HL-60/S4 treated with phorbol 12-myristate 13-acetate at 8.2 ng/mL for 4 days and 3 days (cell line): Measurements from ENCODE around the gene SYT7.

ENCODE experiments used
- in situ Hi-C: fragments of 300-500 bp; cut with MboI; formaldehyde crosslinking; loops from 2 replicates; pipeline ENCODE4 v1.15.0; 2022; ENCODE audit warnings: low sequenced_read_pairs

SYT7 gene

DNA sequence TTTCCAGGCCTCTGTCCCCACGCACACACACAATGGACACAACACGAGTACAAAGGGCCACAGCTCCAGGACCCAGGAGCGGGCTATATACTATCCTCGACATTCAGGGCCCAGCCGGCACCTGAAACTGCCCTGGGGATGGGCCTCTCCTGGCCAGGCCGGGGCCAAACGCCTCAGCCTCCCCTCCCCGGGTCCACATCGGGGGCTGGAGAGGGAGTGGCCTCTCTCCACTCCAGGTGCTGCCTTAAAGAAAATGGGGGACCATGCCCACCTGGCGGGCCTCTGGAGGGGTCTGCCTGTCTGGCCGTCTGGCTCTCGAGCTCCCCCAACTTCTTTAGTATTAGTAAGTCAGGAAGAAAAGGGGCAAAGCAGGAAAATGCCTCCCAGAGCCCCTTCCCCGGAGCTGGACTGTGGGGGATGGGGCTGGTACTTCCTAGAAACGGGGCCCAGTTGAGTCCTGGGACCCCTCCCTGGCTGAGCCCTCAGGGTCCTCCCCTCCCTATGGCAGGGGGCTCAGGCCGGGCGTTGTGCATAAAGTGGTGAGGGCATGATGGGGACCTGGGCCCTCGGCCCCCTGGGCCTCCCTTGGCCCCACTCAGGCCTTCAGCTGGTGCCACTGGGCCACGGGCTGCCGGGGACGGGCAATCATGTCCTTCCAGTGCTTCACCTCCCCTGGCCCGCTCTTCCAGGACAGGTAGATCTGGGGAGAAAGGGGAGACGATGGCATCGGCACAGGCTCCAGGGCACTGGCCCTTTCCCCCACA is 62.7 kb downstream of the SYT7 start:
- in situ Hi-C loops: no loop called here

DNA sequence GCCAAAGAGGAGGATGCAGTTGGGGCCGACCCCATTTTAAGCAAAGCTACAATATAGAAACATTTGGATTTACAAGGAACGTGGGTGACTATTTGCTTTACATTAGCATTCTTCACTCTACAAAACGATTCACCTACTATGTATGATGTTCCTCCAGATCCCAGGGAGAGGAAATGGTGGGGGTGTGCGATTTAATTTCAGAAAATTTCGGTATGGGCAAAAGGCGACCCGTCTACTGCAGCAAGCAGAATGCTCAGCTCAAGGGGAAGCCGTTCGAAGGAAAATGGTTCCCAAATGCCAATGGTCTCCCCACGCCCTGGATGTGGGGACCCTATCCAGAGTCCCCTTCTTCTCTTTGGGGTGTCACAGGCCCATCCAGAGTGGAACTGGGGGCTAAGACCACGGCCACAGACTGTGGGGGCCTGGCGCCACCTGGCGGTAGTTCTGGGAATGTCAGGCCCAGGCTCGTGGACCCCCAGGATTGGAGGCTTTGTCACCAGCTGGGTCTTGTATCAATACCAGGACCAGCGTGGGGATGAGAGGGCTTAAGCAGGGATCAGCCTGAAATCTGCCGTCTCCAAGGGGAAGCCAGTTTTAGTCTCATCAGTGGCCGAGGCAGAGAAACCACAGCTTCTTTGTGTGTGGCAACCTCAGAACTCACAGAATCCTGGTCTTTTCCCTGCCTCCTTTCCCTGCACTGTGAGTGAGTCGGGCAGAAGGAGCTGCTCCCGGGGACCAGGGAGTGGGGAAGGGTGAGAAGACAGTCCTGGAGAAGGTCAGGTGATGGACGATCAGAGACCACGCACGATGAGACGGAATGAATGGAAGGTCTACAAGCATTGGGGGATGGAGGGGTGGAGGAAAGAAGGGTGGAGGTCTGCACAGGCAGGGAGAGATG is 64.0 kb downstream of the SYT7 start:
- in situ Hi-C loops: no loop called here

DNA sequence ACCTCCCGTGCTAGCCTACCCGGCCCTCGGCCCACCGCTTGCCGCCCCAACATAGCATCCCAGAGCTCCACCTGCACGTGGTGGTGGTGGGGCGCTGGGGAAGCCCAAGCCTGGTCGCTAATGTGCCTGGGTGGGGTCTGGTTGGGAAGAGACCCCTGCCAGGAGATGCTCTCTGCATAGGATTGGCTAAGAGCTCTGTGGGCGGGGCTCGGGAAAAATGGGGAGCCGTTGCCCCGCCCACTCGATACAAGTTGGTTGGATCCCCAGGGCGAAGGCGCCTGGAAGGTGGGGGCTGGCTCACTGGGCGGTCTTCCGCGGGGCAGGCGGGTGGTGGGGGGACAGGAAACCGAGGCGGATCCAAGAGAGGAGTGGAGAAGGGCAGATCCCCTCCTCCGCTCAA is 64.7 kb downstream of the SYT7 start:
- in situ Hi-C loops: no loop called here

DNA sequence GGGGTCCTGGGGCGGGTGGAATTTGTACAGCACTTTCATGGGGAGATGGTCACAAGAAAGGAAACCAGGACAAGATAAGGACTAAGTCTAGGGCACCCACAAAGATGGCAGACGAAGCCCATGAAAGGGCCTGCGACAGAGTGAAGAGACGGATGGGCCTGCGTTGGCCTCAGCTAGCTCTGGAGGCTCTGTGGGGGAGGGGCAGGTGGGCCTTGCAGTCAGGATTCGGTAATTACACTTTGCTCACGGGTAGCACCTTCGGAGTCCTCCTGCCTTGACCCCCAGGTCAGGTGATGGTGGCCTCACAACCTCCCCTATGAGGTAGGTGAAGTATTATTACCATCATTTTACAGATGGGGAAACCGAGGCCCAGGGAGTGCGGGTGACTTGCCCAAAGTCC is 65.2 kb downstream of the SYT7 start:
- in situ Hi-C loops: no loop called here

DNA sequence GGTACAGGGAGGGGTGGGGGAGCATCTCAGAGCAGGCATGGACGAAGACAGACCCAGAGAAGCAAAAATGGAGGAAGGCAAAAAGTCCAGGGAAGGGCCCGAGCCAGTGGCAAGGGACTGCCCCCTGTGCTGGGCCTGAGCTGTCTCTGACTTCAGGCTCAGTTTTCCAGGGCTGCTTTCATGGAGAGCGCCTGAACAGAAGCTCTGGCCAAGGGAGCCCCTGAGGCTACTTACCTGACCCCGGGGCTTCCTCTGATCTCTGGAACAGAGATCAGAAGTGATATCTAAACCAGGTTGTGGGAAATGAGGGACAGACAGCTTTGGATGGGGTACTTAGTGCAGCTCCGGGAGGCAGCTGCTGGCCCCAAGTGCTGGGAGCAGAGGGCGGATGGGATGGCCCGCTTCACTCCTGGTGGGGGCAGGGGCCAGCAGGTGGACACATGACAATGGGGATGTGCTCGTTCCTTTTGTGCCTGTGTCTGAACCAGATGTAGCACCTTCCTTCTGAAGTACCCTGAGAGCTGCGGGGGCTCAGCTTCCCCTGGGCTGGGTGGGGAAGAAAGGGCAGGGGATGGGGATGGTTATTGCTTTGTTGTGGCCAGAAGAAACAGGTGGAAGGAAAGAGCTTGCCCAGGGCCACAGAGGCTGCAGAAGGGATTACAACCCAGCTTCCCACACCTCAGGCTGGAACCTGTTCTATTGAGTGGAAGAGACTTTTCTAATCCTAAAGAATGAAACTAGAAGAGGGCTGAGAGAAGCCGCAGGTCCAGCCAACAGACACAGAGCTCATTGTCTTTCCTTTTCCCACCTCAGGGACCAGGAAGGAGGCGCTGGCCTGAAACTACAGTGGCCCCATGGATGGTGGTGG is 66.6 kb downstream of the SYT7 start:
- in situ Hi-C loops: no loop called here

DNA sequence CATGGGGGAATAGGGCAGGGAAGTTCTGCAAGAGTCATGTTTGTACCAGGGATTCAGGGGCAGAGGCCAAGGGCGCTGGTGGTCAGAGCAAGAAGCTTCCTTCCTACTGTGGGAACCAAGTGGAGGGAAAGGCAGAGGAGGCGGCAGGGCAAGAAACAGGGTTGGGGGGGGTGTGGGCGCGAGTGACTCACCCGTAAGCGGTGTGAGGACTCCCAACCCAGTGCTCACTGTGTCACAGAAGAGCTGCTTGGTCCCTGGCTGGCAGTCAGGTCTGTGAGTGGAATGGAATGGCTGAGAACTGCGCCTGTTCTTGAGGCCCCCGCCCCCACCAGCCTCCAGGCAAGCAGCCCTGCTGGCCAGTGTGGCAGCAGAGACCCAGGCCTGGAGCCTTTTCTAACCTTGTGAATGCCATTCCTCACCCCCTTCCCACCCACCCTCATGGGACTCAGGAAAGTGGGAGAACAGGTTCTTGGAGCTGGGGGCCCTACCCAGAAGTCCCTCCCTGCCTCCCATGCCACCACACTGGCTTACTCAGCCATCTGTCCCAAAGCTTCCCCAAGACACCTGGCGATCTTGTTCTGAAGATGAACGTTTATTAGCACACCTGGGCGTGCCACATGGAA is 67.6 kb downstream of the SYT7 start:
- in situ Hi-C loops: no loop called here

DNA sequence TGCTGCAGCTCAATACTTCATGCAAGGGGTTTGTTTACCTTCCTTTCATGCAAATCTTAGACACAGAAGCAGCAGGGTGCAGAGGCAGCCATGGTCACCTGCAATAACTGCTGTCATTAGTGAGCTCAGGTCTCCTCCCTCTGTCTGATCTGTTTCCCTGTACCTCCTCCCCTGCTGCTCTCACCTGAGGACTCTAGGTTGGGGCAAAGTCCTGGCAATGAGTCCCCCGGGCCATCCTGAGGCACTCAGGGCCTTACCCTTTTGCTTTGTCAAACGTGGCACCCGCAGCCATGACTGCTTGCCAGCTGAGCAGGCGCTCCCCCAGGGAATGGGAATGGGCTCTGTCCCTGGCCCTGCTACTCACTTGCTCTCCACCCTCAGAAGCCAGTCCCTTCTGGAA is 68.4 kb downstream of the SYT7 start:
- in situ Hi-C loops: no loop called here

DNA sequence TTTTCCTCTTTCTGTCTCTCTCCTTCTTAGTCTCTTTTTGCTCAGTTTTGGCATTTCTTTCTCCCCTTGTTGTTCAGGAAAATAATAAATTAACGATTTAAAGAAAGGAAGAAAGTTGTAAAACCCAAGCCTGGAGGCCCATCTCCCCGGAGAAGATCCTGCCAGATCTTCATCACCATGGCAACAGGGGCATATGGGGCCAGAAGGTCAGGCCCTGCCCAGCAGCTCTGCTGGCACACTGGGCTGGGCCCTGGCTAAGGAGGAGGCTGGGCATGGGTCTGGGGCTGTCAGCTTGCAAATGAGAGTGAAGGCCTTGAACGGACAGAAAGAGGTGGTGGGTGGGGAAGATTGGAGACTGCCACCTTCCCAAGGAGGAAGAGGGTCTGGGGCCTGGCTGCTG is 69.5 kb downstream of the SYT7 start:
- in situ Hi-C loops: no loop called here

DNA sequence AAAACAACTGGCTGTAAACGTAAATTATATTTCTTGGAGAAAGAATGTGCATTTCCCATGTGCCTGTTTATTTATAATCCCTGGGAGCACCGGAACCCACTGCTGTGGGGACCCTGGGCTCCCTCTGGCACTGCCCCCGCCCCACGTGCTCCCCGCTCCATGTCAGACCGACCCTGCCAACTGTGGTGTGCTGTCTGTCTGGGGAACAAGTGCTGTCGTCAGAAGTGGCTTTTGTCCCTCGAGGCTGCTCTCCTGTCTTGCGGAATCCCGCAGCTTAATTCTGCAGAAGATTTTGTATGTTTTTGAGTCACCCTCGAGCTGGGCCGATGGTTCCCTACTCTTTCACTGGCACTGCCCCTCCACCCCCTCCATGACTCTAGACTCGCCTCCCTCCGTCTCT is 69.9 kb downstream of the SYT7 start:
- in situ Hi-C loops: no loop called here

DNA sequence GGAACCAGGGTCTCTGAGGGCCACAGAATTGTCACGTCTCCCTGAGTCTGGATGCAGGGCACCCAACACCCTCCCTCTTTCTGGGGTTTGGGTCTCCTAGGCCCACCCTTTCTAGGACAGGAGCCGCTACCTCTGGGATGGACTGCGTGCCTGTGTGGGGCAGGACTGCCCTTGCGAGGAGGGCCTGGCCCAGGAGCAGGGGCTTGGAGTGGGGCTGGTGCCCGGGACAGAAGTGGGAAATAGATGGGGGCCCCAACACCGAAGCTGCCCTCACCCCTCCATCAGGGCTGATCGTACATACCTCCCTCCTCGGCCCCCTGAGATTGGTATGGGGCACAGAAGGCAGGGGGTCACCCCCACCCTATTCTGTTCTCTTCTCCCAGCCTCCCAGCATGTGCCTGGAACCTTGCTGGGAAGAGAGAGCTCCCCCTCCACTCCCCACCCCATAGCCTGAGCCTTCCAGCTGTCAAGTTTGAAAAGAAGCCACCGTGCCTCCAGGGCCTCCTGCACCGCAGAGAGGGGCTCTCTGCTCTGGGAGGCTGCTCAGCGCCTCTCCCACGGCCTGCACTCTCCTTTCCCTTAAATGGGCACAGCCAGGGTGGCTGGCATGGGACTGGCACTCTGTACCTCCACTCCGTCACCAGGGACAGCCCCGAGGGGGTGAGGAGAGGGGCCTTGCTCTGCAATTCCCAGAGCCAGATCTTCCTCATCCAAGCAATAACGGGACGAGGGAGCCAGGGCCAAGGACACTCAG is 70.5 kb downstream of the SYT7 start:
- in situ Hi-C loops: no loop called here

DNA sequence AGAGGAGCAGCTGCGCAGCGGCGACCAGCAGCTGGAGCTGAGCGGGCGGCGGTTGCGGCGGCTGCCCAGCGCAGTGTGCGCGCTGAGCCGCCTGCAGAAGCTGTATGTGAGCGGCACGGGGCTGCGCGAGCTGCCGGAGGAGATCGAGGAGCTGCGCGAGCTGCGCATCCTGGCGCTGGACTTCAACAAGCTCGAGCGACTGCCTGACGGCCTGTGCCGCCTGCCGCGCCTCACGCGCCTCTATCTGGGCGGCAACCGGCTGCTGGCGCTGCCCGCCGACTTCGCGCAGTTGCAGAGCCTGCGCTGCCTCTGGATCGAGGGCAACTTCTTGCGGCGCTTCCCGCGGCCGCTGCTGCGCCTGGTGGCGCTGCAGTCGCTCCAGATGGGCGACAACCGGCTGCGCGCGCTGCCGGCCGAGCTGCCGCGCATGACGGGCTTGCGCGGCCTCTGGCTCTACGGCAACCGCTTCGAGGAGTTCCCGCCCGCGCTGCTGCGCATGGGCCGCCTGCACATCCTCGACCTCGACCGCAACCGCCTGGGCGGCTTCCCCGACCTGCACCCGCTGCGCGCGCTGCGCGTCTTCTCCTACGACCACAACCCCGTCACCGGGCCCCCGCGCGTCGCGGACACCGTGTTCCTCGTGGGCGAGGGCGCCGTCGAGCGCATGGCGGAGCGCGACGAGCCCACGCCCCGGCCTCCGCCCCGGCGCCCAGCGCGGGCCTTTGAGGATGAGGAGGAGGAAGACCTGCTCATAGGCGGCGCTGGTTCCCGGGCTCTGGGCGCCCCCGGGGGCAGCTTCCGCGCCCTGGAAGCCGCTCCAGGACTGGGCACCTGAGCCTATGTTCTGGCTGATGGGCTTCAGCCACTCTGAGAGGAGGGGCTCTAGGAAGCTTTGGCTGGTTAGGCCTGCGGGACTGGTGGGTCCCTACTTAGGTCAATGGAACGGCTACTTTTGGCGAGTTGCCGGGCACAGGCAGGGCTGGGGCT is 71.5 kb downstream of the SYT7 start:
- in situ Hi-C loops: no loop called here

DNA sequence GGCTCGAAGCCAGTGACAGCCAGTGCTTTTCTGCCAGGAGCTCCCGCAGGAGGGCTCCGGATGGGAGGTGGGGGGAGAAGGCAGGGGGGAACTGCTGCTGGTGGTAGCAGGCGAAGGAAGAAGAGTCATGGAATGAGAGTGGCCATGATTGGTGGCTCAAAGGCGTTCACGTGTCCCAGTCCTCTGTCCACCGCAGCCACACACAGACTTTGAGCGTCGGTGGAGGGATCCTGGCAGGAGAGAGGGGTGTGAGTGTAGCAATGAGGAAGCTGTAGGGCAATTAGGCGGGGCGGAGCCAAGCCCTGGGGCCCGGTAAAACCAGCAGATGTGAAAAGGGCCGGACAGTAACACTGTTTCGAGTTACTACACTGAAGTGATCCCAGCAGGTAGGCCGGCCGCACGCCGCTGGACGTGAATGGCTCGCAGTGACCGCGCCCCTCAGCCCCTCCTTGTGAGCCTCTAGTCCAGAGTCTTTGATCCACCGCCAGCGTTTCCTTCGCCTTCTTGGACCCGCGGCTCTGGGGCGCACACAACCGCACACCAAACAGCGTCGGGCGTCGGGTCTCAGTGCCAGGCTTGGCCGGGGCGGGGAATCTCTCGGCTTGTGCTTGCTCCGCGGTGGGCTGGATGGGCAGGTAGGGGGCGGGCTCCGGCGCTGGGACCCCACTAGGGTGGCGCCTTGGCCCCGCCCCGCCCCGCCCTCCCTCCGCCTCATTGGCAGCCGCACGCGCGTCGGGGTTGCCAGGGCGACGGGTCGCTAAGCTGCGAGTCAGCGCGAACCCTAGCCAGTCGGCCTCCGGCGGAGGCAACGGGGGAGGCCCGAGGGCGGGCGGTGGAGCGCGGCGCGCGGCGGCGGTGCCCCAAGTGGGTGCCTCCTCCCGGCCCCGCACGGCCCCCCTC is 72.7 kb downstream of the SYT7 start, which contains the start of gene LRRC10B:
LRRC10B (plus strand) TSS at position 788 of the 900 bp plus-strand sequence. CDS start 250 bp downstream, outside the sequence.
- in situ Hi-C loops: no loop called here

DNA sequence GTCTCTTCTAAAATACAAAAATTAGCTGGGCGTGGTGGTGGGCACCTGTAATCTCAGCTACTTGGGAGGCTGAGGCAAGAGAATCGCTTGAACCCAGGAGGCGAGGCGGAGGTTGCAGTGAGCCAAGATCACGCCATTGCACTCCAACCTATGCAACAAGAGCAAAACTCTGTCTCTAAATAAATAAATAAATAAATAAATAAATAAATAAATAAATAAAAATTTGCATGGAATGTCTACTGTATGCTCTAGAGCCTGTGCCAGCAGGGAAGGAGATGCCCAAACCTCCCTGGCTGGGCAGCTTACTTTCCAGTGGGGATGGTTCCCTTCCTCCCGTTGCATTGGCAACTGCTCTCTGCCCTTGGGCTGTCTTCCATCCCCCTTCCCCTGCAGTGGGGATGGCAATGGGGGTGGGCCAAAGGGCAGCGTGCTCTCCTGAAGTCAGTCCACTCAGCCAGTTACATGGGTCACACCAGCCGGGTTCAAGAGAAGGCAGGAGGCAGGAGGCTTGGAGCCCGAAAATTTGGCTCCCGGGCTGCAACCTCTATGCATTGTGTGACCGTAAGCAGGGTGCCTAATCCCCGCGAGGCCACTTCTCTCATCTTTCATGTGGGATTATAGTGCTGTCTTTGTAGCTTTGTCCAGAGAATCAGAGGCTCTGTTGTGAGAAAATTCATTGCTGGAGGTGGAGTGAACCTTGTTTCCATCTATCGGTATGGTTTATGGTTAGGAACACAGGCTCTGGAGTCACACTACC is 73.7 kb downstream of the SYT7 start:
- in situ Hi-C loops: no loop called here

DNA sequence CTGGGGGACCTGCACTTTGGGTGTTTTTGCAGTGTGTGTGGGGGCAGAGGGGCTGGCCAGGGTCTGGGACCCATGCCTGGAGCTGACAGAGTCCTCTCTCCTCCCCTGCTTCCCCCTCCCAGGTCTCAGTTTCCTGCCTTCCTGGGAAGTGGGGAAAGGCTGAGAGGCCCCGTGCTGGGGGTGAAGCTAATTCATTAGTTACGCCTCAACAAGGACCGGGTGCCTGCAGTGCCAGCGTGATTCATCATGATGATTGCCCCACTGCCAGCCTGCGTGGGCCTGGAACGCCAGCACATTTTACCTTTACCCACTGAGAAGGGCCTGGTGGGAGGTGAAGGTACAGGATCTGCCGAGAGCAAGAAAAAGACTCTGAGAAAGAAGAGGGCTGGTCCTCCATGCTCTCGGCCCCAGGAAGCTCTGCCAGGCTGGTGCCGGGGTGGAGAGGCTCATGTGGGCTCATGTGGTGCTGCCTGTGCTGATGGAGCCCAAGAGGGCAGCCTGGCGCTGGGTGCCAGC is 75.2 kb downstream of the SYT7 start:
- in situ Hi-C loops: no loop called here

DNA sequence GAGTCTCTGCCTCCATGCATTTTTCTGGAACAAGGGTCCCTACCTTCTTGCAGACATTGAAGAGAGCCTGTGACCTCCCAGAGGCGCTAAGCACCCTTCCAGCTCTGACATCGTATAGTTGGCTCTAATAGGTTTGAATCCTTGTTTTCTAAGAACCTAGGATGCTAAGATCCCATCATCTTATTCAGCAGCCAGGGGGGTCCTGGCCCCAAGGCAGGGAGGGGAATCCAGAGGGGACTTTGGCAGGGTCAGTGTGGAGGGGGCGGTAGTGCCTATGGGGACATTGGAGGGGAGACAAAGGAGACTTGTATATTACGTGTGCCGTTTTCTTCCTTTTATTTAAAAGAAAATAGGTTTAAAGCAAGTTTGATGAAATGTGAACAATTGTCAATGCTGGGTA is 75.8 kb downstream of the SYT7 start:
- in situ Hi-C loops: no loop called here

DNA sequence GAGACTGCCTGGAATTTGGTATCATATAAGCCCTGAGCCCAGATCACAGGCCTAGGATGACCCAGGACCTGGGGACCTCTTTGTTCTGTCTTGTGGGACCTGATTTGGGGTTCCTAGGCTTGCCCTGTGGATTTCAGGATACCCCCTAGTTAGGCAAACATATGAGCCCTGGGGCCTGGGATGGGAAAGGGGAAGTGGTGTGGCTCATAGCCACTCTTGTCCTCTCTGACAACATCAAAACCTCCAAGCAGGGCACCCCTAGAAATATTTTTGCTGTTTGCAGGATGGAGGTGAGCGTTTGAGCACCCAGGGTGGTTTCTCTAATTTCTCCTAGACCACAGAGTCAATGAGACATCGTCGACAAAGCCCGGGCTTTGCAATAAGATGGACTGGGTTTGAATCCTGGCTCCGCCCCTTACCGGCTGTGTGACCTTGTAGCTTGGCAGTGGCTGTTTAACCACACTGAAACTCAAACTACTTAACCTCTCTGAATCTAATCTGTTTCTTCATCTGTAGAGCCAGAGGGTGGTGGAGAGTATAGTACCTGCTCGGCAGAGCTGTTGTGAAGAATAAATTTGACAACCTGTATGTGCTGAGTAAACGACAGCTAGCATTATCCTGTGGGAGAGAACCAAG is 77.6 kb downstream of the SYT7 start:
- in situ Hi-C loops: no loop called here
